Liver (tissue), 3 donors: Measurements from ENCODE around the gene UBR3.

Source experiments
- ATF3 ChIP-seq: IDR thresholded peaks from 2 replicates; pipeline ENCODE4 v1.6.1; 2016; ENCODE audit warnings: antibody characterized with exemption
- CTCF ChIP-seq: fragments of 150-350 bp; IDR thresholded peaks from 2 replicates; pipeline ENCODE4 v1.5.1; 2017; ENCODE audit warnings: improper control_type of control experiment, low read depth, low read length; ENCODE audit not compliant: missing input control
- EGR1 ChIP-seq, 2 donors: IDR thresholded peaks; 2 replicates each; pipeline ENCODE4 v1.6.1; 2016 to 2018; ENCODE audit warnings: antibody characterized with exemption in 2 of 2, low read depth in 2 of 2
- FOXA1 ChIP-seq: IDR thresholded peaks from 2 replicates; pipeline ENCODE4 v1.6.1; 2016; ENCODE audit warnings: antibody characterized with exemption
- JUND ChIP-seq, 2 donors: IDR thresholded peaks; 2 replicates each; pipeline ENCODE4 v1.6.1; 2016; ENCODE audit warnings: antibody characterized with exemption in 2 of 2
- RAD21 ChIP-seq, 2 donors: IDR thresholded peaks; 2 replicates each; pipeline ENCODE4 v1.6.1; 2016; ENCODE audit warnings: antibody characterized with exemption in 2 of 2, mild to moderate bottlenecking in 2 of 2
- REST ChIP-seq: IDR thresholded peaks from 2 replicates; pipeline ENCODE4 v1.6.1; 2016; ENCODE audit warnings: antibody characterized with exemption, mild to moderate bottlenecking
- SP1 ChIP-seq: IDR thresholded peaks from 2 replicates; pipeline ENCODE4 v1.6.1; 2018; ENCODE audit warnings: antibody characterized with exemption, mild to moderate bottlenecking
- TAF1 ChIP-seq: conservative IDR thresholded peaks from 2 replicates; pipeline ENCODE4 v1.6.1; 2016; ENCODE audit warnings: antibody characterized with exemption, mild to moderate bottlenecking
- ZBTB33 ChIP-seq: IDR thresholded peaks from 2 replicates; pipeline ENCODE4 v1.6.1; 2016; ENCODE audit warnings: antibody characterized with exemption
- donor health status: healthy.
- donor health status: healthy.

- TF ChIP-seq REST (no peak), RAD21 (IDR thresholded peaks at IDR 0.05) (no peak), CTCF (no peak), EGR1 (IDR thresholded peaks at IDR 0.05; ENCODE audit: low read depth in 2 of 2) (no peak), ATF3 (no peak), ZBTB33 (no peak), FOXA1 (no peak), TAF1 (no peak), SP1 (no peak), JUND (IDR thresholded peaks at IDR 0.05) (no peak)
These were observed 89.4 kb downstream of the UBR3 start for GRCh38 chr2:169916623-169917022.
